ENCODE results near the gene YBEY.

- TF ChIP-seq POLR2A (IDR thresholded peaks at IDR 0.05; ENCODE audit: low read length) (no peak), GATA1 (IDR thresholded peaks at IDR 0.05; ENCODE audit: low read depth, low read length) (no peak)
These were observed 2.0 kb upstream of the YBEY start for GRCh38 chr21:46284077-46284644.
